ENCODE data around the gene SAMD14. TPM values are rescaled to one million over a fixed set of nuclear protein-coding genes. Genes with fewer than 3 reads are reported as not detected.
"Not testable (repeated sequence)": the region's sequence is repeated elsewhere in the genome, so short reads cannot be mapped to it uniquely, and the experiment has no call there.

The SAMD14 gene
- polyA plus RNA-seq, 4 donors: 9.4 to 21.7 (median 20.0) TPM

- DNase-seq (ENCODE audit: low read depth in 4 of 4, low spot score in 2 of 4): no peak
Observed at GRCh38 chr17:50062293-50063243, 67.4 kb downstream of the SAMD14 start.

- DNase-seq (ENCODE audit: low read depth in 4 of 4, low spot score in 2 of 4): not testable (repeated sequence)
Observed at GRCh38 chr17:50061713-50062045, 68.3 kb downstream of the SAMD14 start.

GRCh38 chr17:50060951-50061712 lies 68.8 kb downstream of the SAMD14 start:
- DNase-seq (ENCODE audit: low read depth in 4 of 4, low spot score in 2 of 4): no peak

Other genes with a start within 250 kb of the SAMD14 start
- gene DLX4, start 161.0 kb downstream of the SAMD14 start, polyA plus RNA-seq (ENCODE audit: insufficient read length in 4 of 4): under 1 TPM; 0.49 to 0.66 (median 0.55) TPM
- 1 to 10 TPM in 3 of 4 donors, under 1 TPM in 1; 0.71 to 2.0 (median 1.5) TPM for gene DLX3, start 134.9 kb downstream of the SAMD14 start, polyA plus RNA-seq (ENCODE audit: insufficient read length in 4 of 4)
- 100 to 1,000 TPM in 3 of 4 donors, 10 to 100 TPM in 1; 85.2 to 115 (median 108) TPM for gene ITGA3, start 74.0 kb downstream of the SAMD14 start, polyA plus RNA-seq (ENCODE audit: insufficient read length in 4 of 4)
- 100 to 1,000 TPM; 112 to 131 (median 117) TPM for gene PDK2, start 34.8 kb downstream of the SAMD14 start, polyA plus RNA-seq (ENCODE audit: insufficient read length in 4 of 4)
- 10 to 100 TPM; 44.8 to 55.2 (median 47.6) TPM for gene PPP1R9B, start 20.5 kb upstream of the SAMD14 start, polyA plus RNA-seq (ENCODE audit: insufficient read length in 4 of 4)
- 1 to 10 TPM in 1 of 4 donors, under 1 TPM in 3; 0.82 to 1.2 (median 0.89) TPM for gene SGCA, start 35.8 kb upstream of the SAMD14 start, polyA plus RNA-seq (ENCODE audit: insufficient read length in 4 of 4)
- 100 to 1,000 TPM; 447 to 744 (median 516) TPM for gene COL1A1, start 71.5 kb upstream of the SAMD14 start, polyA plus RNA-seq (ENCODE audit: insufficient read length in 4 of 4)
- 1 to 10 TPM in 3 of 4 donors, under 1 TPM in 1; 0.93 to 2.4 (median 1.9) TPM for gene TMEM92, start 144.3 kb upstream of the SAMD14 start, polyA plus RNA-seq (ENCODE audit: insufficient read length in 4 of 4)
- 10 to 100 TPM; 15.7 to 29.0 (median 26.0) TPM for gene XYLT2, start 216.0 kb upstream of the SAMD14 start, polyA plus RNA-seq (ENCODE audit: insufficient read length in 4 of 4)
- 10 to 100 TPM; 66.1 to 83.0 (median 76.9) TPM for gene MRPL27, start 243.0 kb upstream of the SAMD14 start, polyA plus RNA-seq (ENCODE audit: insufficient read length in 4 of 4)
- 10 to 100 TPM in 1 of 4 donors, 1 to 10 TPM in 3; 5.8 to 10.6 (median 8.8) TPM for gene EME1, start 243.1 kb upstream of the SAMD14 start, polyA plus RNA-seq (ENCODE audit: insufficient read length in 4 of 4)